Naive B cell (primary cell): ENCODE measurements around the gene SIGLEC14. TPM values are rescaled to one million over a fixed set of nuclear protein-coding genes. Genes with fewer than 3 reads are reported as not detected.
A peak's percentile ranks its signal among the peaks of the same experiment; 100 is the strongest.
"Not testable (repeated sequence)": the region's sequence is repeated elsewhere in the genome, so short reads cannot be mapped to it uniquely, and the experiment has no call there.

Experiments used
- ATAC-seq, 2 donors: fragments of 150-1000 bp; cut with Tn5 transposase; 2 replicates each; pipeline ENCODE4 v1.10.0; 2021; ENCODE audit warnings: low read depth in 2 of 2, mild to moderate bottlenecking in 2 of 2, moderate library complexity in 2 of 2
- DNase-seq: peaks from one replicate; pipeline ENCODE4 v3.0.0; 2022
- H3K27ac Mint-ChIP-seq, 6 donors: one replicate each; pipeline ENCODE4 v1.8.0; 2020 to 2022; ENCODE audit warnings: mild to moderate bottlenecking in 6 of 6, mixed read lengths in 6 of 6, moderate library complexity in 5 of 6, inconsistent platforms in 2 of 6
- H3K27me3 Mint-ChIP-seq, 3 donors: one replicate each; pipeline ENCODE4 v1.8.0; 2021 to 2022; ENCODE audit warnings: mixed read lengths in 3 of 3, mild to moderate bottlenecking in 1 of 3
- H3K36me3 Mint-ChIP-seq, 2 donors: one replicate each; pipeline ENCODE4 v1.8.0; 2020 to 2022; ENCODE audit warnings: mixed read lengths in 2 of 2, inconsistent platforms in 1 of 2, mild to moderate bottlenecking in 1 of 2
- H3K4me1 Mint-ChIP-seq, 3 donors: one replicate each; pipeline ENCODE4 v1.8.0; 2020 to 2022; ENCODE audit warnings: mixed read lengths in 3 of 3, inconsistent platforms in 1 of 3, mild to moderate bottlenecking in 1 of 3, moderate library complexity in 1 of 3
- H3K4me3 Mint-ChIP-seq, 8 donors: one replicate each; pipeline ENCODE4 v1.8.0; 2020 to 2022; ENCODE audit warnings: mild to moderate bottlenecking in 8 of 8, mixed read lengths in 8 of 8, moderate library complexity in 8 of 8, inconsistent platforms in 2 of 8
- H3K9me3 Mint-ChIP-seq, 7 donors: one replicate each; pipeline ENCODE4 v1.8.0; 2020 to 2022; ENCODE audit warnings: mixed read lengths in 7 of 7, mild to moderate bottlenecking in 5 of 7, inconsistent platforms in 2 of 7, moderate library complexity in 1 of 7
- polyA plus RNA-seq, 6 donors: library from polyadenylated mRNA; unstranded; fragments of 300-500 nt; fragmentation: Illumina TruSeq; gene quantifications; one replicate each; pipeline ENCODE4 v1.2.3, GENCODE V29; 2021; ENCODE audit warnings: low read depth in 6 of 6

The SIGLEC14 gene
- polyA plus RNA-seq, 6 donors from 2014 or later, result 14.3 to 27.2 (median 19.9) TPM

GRCh38 chr19:51688671-51689571, 42.3 kb upstream of the SIGLEC14 start:
- Mint-ChIP-seq H3K36me3 (peaks cover 7 to 27% of the 10 kb centered on the region in 2 donors), H3K4me1 (peaks cover 14 to 32% (median 24%) of the 10 kb centered on the region in 3 donors), H3K9me3 (peaks cover 0 to 7% (median 0%) of the 10 kb centered on the region in 7 donors), H3K27me3 (peaks cover 43 to 84% (median 83%) of the 10 kb centered on the region in 3 donors), H3K27ac (peak overlapping the region in 3 of 6 donors; percentile 5 to 91 (median 47)), H3K4me3 (peak overlapping the region in 6 of 8 donors; percentile 55 to 86 (median 76))
- ATAC-seq, result no peak
- DNase-seq, result no peak

GRCh38 chr19:51687791-51688670, 41.4 kb upstream of the SIGLEC14 start:
- peaks cover 0 to 7% (median 0%) of the 10 kb centered on the region in 7 donors for H3K9me3 Mint-ChIP-seq
- H3K4me3 Mint-ChIP-seq, result peak overlapping the region in 4 of 8 donors; percentile 33 to 79 (median 62)
- H3K27me3 Mint-ChIP-seq, result peaks cover 43 to 84% (median 80%) of the 10 kb centered on the region in 3 donors
- ATAC-seq (no peak), DNase-seq (no peak)
- peaks cover 12 to 28% (median 24%) of the 10 kb centered on the region in 3 donors for H3K4me1 Mint-ChIP-seq
- peaks cover 7 to 27% of the 10 kb centered on the region in 2 donors for H3K36me3 Mint-ChIP-seq
- peak overlapping the region in 3 of 6 donors; percentile 5 to 91 (median 19) for H3K27ac Mint-ChIP-seq

GRCh38 chr19:51686171-51686570, 39.5 kb upstream of the SIGLEC14 start:
- no peak for ATAC-seq
- peaks cover 9 to 24% (median 24%) of the 10 kb centered on the region in 3 donors for H3K4me1 Mint-ChIP-seq

GRCh38 chr19:51681286-51681941, 34.8 kb upstream of the SIGLEC14 start:
- Mint-ChIP-seq H3K9me3 (peaks cover 0 to 11% (median 5%) of the 10 kb centered on the region in 7 donors), H3K36me3 (peaks cover 7% of the 10 kb centered on the region in 2 donors), H3K4me1 (no peaks in the 10 kb centered on the region), H3K4me3 (peak overlapping the region in 1 of 8 donors; percentile 5), H3K27me3 (peaks cover 45 to 66% (median 52%) of the 10 kb centered on the region in 3 donors), H3K27ac (no peak overlapping the region)
- DNase-seq (no peak), ATAC-seq (no peak)

More at GRCh38 chr19:51686171-51686570, 39.5 kb upstream of the SIGLEC14 start:
- H3K4me3 Mint-ChIP-seq, result no peak overlapping the region
- H3K27me3 Mint-ChIP-seq, result peaks cover 45 to 75% (median 64%) of the 10 kb centered on the region in 3 donors
- no peak for DNase-seq
- H3K36me3 Mint-ChIP-seq, result peaks cover 7 to 20% of the 10 kb centered on the region in 2 donors
- peaks cover 0 to 7% (median 0%) of the 10 kb centered on the region in 7 donors for H3K9me3 Mint-ChIP-seq
- no peak overlapping the region for H3K27ac Mint-ChIP-seq

GRCh38 chr19:51680474-51680873, 33.8 kb upstream of the SIGLEC14 start:
- no peak for ATAC-seq
- Mint-ChIP-seq H3K27ac (no peak overlapping the region), H3K9me3 (peaks cover 0 to 18% (median 6%) of the 10 kb centered on the region in 7 donors), H3K4me3 (no peak overlapping the region), H3K27me3 (peaks cover 43 to 58% (median 45%) of the 10 kb centered on the region in 3 donors), H3K4me1 (no peaks in the 10 kb centered on the region), H3K36me3 (peaks cover 7% of the 10 kb centered on the region in 2 donors)
- no peak for DNase-seq

GRCh38 chr19:51676566-51677083, 30.0 kb upstream of the SIGLEC14 start:
- Mint-ChIP-seq H3K36me3 (no peaks in the 10 kb centered on the region), H3K4me1 (no peaks in the 10 kb centered on the region), H3K27ac (no peak overlapping the region), H3K4me3 (no peak overlapping the region), H3K9me3 (peaks cover 0 to 12% (median 5%) of the 10 kb centered on the region in 7 donors), H3K27me3 (peaks cover 24 to 34% (median 34%) of the 10 kb centered on the region in 3 donors)
- ATAC-seq (no peak), DNase-seq (no peak)

- H3K4me1 Mint-ChIP-seq, DNase-seq, H3K36me3 Mint-ChIP-seq, H3K27ac Mint-ChIP-seq, H3K4me3 Mint-ChIP-seq: not testable (repeated sequence)
- peaks cover 27 to 34% (median 32%) of the 10 kb centered on the region in 3 donors for H3K27me3 Mint-ChIP-seq
- peak; percentile 30 to 56 for ATAC-seq
- H3K9me3 Mint-ChIP-seq, result peaks cover 0 to 12% (median 5%) of the 10 kb centered on the region in 7 donors
Measured at GRCh38 chr19:51675911-51676565, 29.4 kb upstream of the SIGLEC14 start.

- peaks cover 0 to 14% (median 5%) of the 10 kb centered on the region in 7 donors for H3K9me3 Mint-ChIP-seq
- no peak overlapping the region for H3K27ac Mint-ChIP-seq
- no peaks in the 10 kb centered on the region for H3K4me1 Mint-ChIP-seq
- H3K4me3 Mint-ChIP-seq, result no peak overlapping the region
- ATAC-seq, result no peak
- no peaks in the 10 kb centered on the region for H3K36me3 Mint-ChIP-seq
- H3K27me3 Mint-ChIP-seq, result peaks cover 36 to 48% (median 40%) of the 10 kb centered on the region in 3 donors
- no peak for DNase-seq
Measured at GRCh38 chr19:51668216-51668615, 21.6 kb upstream of the SIGLEC14 start.

- H3K36me3 Mint-ChIP-seq, result no peaks in the 10 kb centered on the region
- DNase-seq (no peak), ATAC-seq (no peak)
- peaks cover 0 to 12% (median 5%) of the 10 kb centered on the region in 7 donors for H3K9me3 Mint-ChIP-seq
- peaks cover 0 to 4% (median 0%) of the 10 kb centered on the region in 3 donors for H3K4me1 Mint-ChIP-seq
- peaks cover 46 to 55% (median 53%) of the 10 kb centered on the region in 3 donors for H3K27me3 Mint-ChIP-seq
- no peak overlapping the region for H3K4me3 Mint-ChIP-seq
- H3K27ac Mint-ChIP-seq, result no peak overlapping the region
Measured at GRCh38 chr19:51664997-51665396, 18.4 kb upstream of the SIGLEC14 start.

GRCh38 chr19:51664131-51664530, 17.5 kb upstream of the SIGLEC14 start:
- H3K27me3 Mint-ChIP-seq, result peaks cover 46 to 55% (median 46%) of the 10 kb centered on the region in 3 donors
- H3K4me3 Mint-ChIP-seq, result no peak overlapping the region
- no peaks in the 10 kb centered on the region for H3K36me3 Mint-ChIP-seq
- H3K9me3 Mint-ChIP-seq, result peaks cover 0 to 8% (median 3%) of the 10 kb centered on the region in 7 donors
- ATAC-seq (no peak), DNase-seq (no peak)
- no peak overlapping the region for H3K27ac Mint-ChIP-seq
- peaks cover 0 to 4% (median 0%) of the 10 kb centered on the region in 3 donors for H3K4me1 Mint-ChIP-seq

GRCh38 chr19:51663650-51664049, 17.0 kb upstream of the SIGLEC14 start:
- H3K4me3 Mint-ChIP-seq, result no peak overlapping the region
- H3K4me1 Mint-ChIP-seq, result peaks cover 0 to 4% (median under 1%) of the 10 kb centered on the region in 3 donors
- H3K27ac Mint-ChIP-seq, result no peak overlapping the region
- H3K27me3 Mint-ChIP-seq, result peaks cover 46 to 55% (median 46%) of the 10 kb centered on the region in 3 donors
- ATAC-seq (no peak), DNase-seq (no peak)
- peaks cover 0 to 8% (median 3%) of the 10 kb centered on the region in 7 donors for H3K9me3 Mint-ChIP-seq
- H3K36me3 Mint-ChIP-seq, result no peaks in the 10 kb centered on the region
